Skeletal muscle satellite cell (primary cell): ENCODE data around the gene RHOH.

Experiments
- H3K27me3 ChIP-seq: 2 replicates; pipeline ENCODE4 v1.7.0; 2013; ENCODE audit warnings: low read length; ENCODE audit not compliant: control insufficient read depth, insufficient read depth
- H3K36me3 ChIP-seq: 2 replicates; pipeline ENCODE4 v1.7.0; 2013; ENCODE audit warnings: mild to moderate bottlenecking, control low read depth, low read length; ENCODE audit not compliant: insufficient read depth
- H3K4me1 ChIP-seq: 2 replicates; pipeline ENCODE4 v1.7.0; 2013; ENCODE audit warnings: low read length; ENCODE audit not compliant: control insufficient read depth, insufficient read depth
- H3K4me2 ChIP-seq: 2 replicates; pipeline ENCODE4 v1.7.0; 2013; ENCODE audit warnings: mild to moderate bottlenecking, low read length
- H3K4me3 ChIP-seq: 2 replicates; pipeline ENCODE4 v1.7.0; 2013; ENCODE audit warnings: low read length
- H3K9ac ChIP-seq: 2 replicates; pipeline ENCODE4 v1.7.0; 2013; ENCODE audit warnings: mild to moderate bottlenecking, low read depth, low read length, moderate library complexity
- H3K9me3 ChIP-seq: replicated peaks from 2 replicates; pipeline ENCODE4 v1.7.0; 2013; ENCODE audit warnings: mild to moderate bottlenecking, control low read depth, low read length

Gene RHOH

GRCh38 chr4:40190019-40190418 lies 6.8 kb upstream of the RHOH start:
- no peaks in the 10 kb centered on the region for H3K9me3 ChIP-seq
- H3K4me1 ChIP-seq, result peaks cover 47% of the 10 kb centered on the region
- no peak overlapping the region for H3K9ac ChIP-seq
- no peaks in the 10 kb centered on the region for H3K27me3 ChIP-seq
- H3K4me3 ChIP-seq, result no peak overlapping the region
- H3K4me2 ChIP-seq, result no peak overlapping the region
- no peaks in the 10 kb centered on the region for H3K36me3 ChIP-seq

- H3K4me2 ChIP-seq, result no peak overlapping the region
- H3K4me1 ChIP-seq, result peaks cover 42% of the 10 kb centered on the region
- no peaks in the 10 kb centered on the region for H3K36me3 ChIP-seq
- no peak overlapping the region for H3K9ac ChIP-seq
- no peaks in the 10 kb centered on the region for H3K27me3 ChIP-seq
- no peak overlapping the region for H3K4me3 ChIP-seq
- no peaks in the 10 kb centered on the region for H3K9me3 ChIP-seq
Measured at GRCh38 chr4:40190465-40190864, 6.4 kb upstream of the RHOH start.

- no peaks in the 10 kb centered on the region for H3K36me3 ChIP-seq
- H3K4me1 ChIP-seq, result peaks cover 36% of the 10 kb centered on the region
- H3K9me3 ChIP-seq, result no peaks in the 10 kb centered on the region
- H3K4me2 ChIP-seq, result no peak overlapping the region
- peak overlapping the region; percentile 12 for H3K9ac ChIP-seq
- no peaks in the 10 kb centered on the region for H3K27me3 ChIP-seq
- H3K4me3 ChIP-seq, result no peak overlapping the region
Measured at GRCh38 chr4:40190880-40191815, 5.7 kb upstream of the RHOH start.

GRCh38 chr4:40192114-40193015 lies 4.5 kb upstream of the RHOH start:
- no peak overlapping the region for H3K9ac ChIP-seq
- H3K4me3 ChIP-seq, result no peak overlapping the region

GRCh38 chr4:40193016-40193571 lies 3.7 kb upstream of the RHOH start:
- H3K4me3 ChIP-seq, result no peak overlapping the region
- H3K36me3 ChIP-seq, result no peaks in the 10 kb centered on the region
- no peak overlapping the region for H3K4me2 ChIP-seq
- H3K9me3 ChIP-seq, result no peaks in the 10 kb centered on the region
- H3K4me1 ChIP-seq, result peaks cover 26% of the 10 kb centered on the region
- no peak overlapping the region for H3K9ac ChIP-seq
- no peaks in the 10 kb centered on the region for H3K27me3 ChIP-seq

More at GRCh38 chr4:40192114-40193015, 4.5 kb upstream of the RHOH start:
- no peak overlapping the region for H3K4me2 ChIP-seq
- H3K4me1 ChIP-seq, result peaks cover 26% of the 10 kb centered on the region
- no peaks in the 10 kb centered on the region for H3K9me3 ChIP-seq
- no peaks in the 10 kb centered on the region for H3K36me3 ChIP-seq
- H3K27me3 ChIP-seq, result no peaks in the 10 kb centered on the region

GRCh38 chr4:40193578-40193977 lies 3.3 kb upstream of the RHOH start:
- Histone ChIP-seq H3K9ac (no peak overlapping the region), H3K4me2 (no peak overlapping the region), H3K27me3 (no peaks in the 10 kb centered on the region), H3K4me3 (no peak overlapping the region), H3K9me3 (no peaks in the 10 kb centered on the region), H3K36me3 (no peaks in the 10 kb centered on the region), H3K4me1 (peaks cover 26% of the 10 kb centered on the region)

- Histone ChIP-seq H3K9me3 (no peaks in the 10 kb centered on the region), H3K4me1 (peaks cover 26% of the 10 kb centered on the region), H3K9ac (no peak overlapping the region), H3K27me3 (no peaks in the 10 kb centered on the region), H3K4me3 (no peak overlapping the region), H3K36me3 (no peaks in the 10 kb centered on the region), H3K4me2 (no peak overlapping the region)
Measured at GRCh38 chr4:40194602-40195161, 2.1 kb upstream of the RHOH start.

- Histone ChIP-seq H3K9ac (no peak overlapping the region), H3K27me3 (no peaks in the 10 kb centered on the region), H3K4me3 (no peak overlapping the region)
Measured at GRCh38 chr4:40195182-40196177, 1.4 kb upstream of the RHOH start.

GRCh38 chr4:40196272-40196671 lies 559 bp upstream of the RHOH start:
- Histone ChIP-seq H3K9ac (no peak overlapping the region), H3K27me3 (no peaks in the 10 kb centered on the region), H3K4me3 (no peak overlapping the region), H3K9me3 (no peaks in the 10 kb centered on the region), H3K4me1 (peaks cover 11% of the 10 kb centered on the region), H3K36me3 (no peaks in the 10 kb centered on the region), H3K4me2 (no peak overlapping the region)

More at GRCh38 chr4:40195182-40196177, 1.4 kb upstream of the RHOH start:
- no peak overlapping the region for H3K4me2 ChIP-seq
- H3K4me1 ChIP-seq, result peaks cover 18% of the 10 kb centered on the region
- no peaks in the 10 kb centered on the region for H3K9me3 ChIP-seq
- no peaks in the 10 kb centered on the region for H3K36me3 ChIP-seq

- Histone ChIP-seq H3K4me3 (no peak overlapping the region), H3K9me3 (no peaks in the 10 kb centered on the region), H3K9ac (no peak overlapping the region), H3K27me3 (no peaks in the 10 kb centered on the region), H3K36me3 (no peaks in the 10 kb centered on the region), H3K4me1 (no peaks in the 10 kb centered on the region), H3K4me2 (no peak overlapping the region)
Measured at GRCh38 chr4:40197879-40198689, 1.3 kb downstream of the RHOH start.
